GM12801 (cell line): ENCODE results near the gene HPD.

Experiments
- CTCF ChIP-seq: IDR thresholded peaks from one replicate; pipeline ENCODE4 v1.5.1; 2011; ENCODE audit warnings: control low read depth; ENCODE audit not compliant: insufficient read length; ENCODE audit errors: extremely low read depth

Gene HPD

GRCh38 chr12:121828826-121829225, 29.8 kb downstream of the HPD start:
- no peak for TF ChIP-seq CTCF

- TF ChIP-seq CTCF, result no peak
Observed at GRCh38 chr12:121828306-121828705, 30.4 kb downstream of the HPD start.

- no peak for TF ChIP-seq CTCF
Observed at GRCh38 chr12:121827351-121828099, 31.1 kb downstream of the HPD start.

- no peak for TF ChIP-seq CTCF
Observed at GRCh38 chr12:121826318-121827150, 32.1 kb downstream of the HPD start.

- TF ChIP-seq CTCF, result no peak
Observed at GRCh38 chr12:121825041-121825523, 33.6 kb downstream of the HPD start.

GRCh38 chr12:121823727-121824115, 34.9 kb downstream of the HPD start:
- no peak for TF ChIP-seq CTCF

GRCh38 chr12:121823101-121823726, 35.4 kb downstream of the HPD start:
- no peak for TF ChIP-seq CTCF
